Kidney glomerular epithelial cell (primary cell): ENCODE data around the gene SLC12A9.
"Not testable (repeated sequence)": the region's sequence is repeated elsewhere in the genome, so short reads cannot be mapped to it uniquely, and the experiment has no call there.

ENCODE experiments used
- DNase-seq: peaks from one replicate; lab custom pipeline; 2025; lab: John Stamatoyannopoulos, UW

SLC12A9 gene, protein sequence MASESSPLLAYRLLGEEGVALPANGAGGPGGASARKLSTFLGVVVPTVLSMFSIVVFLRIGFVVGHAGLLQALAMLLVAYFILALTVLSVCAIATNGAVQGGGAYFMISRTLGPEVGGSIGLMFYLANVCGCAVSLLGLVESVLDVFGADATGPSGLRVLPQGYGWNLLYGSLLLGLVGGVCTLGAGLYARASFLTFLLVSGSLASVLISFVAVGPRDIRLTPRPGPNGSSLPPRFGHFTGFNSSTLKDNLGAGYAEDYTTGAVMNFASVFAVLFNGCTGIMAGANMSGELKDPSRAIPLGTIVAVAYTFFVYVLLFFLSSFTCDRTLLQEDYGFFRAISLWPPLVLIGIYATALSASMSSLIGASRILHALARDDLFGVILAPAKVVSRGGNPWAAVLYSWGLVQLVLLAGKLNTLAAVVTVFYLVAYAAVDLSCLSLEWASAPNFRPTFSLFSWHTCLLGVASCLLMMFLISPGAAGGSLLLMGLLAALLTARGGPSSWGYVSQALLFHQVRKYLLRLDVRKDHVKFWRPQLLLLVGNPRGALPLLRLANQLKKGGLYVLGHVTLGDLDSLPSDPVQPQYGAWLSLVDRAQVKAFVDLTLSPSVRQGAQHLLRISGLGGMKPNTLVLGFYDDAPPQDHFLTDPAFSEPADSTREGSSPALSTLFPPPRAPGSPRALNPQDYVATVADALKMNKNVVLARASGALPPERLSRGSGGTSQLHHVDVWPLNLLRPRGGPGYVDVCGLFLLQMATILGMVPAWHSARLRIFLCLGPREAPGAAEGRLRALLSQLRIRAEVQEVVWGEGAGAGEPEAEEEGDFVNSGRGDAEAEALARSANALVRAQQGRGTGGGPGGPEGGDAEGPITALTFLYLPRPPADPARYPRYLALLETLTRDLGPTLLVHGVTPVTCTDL

DNA sequence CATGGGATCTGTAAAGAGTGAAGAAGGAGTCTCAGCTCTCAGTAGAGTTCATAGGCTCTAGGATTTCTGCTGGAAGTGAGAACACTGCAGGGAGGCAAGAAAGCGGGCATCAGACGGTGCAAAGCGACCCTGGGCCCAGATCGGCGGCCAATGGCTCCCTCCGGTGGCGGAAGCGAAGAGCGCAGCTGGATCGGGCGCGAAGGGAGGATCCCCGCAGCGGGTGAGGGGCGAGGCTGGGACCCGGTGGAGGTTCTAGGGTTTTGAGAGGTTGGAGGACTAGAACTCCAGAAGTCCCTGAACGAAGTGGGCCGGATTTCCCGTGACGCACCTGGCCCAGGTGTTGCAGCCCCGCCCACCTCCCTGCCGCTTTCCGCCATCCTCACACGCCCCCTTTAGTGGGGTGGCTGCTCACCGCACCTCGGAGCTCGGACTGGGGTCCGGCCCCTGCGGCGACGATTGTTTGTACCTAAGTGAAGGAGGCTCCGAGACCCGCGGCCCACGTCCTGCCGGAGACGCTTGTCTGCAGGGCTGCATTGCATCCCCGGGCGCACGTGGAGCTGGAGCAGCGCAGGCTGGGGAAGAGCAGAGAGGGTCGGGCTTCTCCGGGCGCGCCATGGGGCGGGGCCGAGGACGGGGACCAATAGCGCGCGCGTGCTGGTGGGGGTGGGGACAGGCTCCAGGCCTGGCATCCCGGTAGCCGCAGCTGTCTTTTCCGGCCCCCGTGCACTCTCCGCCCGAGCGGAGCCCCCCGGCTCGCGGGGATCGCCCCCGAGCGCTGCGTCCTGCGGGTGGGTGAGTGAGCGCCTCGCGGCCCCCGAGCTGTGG, at the start of gene SLC12A9:
SLC12A9 (plus strand) TSS at position 666 of the 825 bp plus-strand sequence. CDS start 1,485 bp downstream, outside the sequence.
- DNase-seq, result peak; percentile 85

DNA sequence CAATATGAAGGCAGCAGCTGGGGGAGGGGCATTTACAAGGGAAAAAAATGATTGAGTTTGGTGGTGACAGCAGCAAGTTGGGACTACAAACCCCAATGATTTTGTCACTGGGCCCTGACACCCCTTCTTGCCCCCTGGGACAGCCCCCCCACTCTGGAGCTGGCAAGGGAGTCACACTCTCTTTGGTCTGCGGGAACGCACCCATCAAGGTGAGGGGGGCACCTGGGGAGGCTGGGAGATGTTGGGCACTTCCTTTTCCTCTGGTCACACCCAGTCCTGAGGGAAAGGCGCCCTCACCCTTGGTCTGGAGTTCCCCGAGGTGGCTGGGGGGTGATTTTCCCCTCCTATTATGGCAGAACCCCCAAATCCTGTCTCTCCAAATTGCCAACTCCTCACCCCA, 49.6 kb upstream of the SLC12A9 start:
- no peak for DNase-seq

DNA sequence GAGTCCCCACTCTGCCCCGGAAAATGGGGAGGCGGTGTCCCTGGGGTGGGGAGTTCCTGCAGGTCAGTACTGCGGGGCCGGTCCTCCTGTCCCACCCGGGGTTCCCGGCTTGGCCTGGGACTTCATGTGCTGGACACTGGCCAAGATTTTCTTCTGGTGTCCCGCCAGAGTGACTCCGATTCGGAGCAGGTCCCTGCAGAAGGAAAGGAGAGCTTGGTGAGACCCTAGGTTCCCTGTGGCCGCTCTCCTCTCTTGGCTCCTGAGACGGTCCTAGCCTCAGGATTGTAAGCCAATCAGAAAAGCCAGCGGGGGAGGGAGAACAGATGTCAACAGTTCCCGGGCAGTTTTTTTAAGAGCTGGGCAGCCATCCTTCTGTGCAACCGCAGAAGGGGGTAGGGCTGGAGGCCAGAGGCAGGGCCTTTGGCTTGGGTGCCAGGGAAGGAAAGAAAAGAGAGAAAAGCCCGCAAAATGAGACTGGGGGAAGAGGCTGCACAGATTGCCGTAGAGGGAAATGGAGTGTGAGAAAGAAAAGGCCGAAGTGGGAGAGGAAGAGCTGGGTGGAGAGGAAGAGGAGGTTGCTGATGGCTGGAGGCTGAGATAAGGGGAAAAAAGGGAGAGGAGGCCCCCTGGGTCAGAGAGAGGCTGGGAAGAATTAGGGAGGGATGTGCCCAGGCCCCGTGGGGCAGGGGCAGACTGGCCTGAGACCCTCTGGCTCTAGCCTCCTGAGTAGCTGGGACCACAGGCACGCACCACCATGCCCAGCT, 48.9 kb upstream of the SLC12A9 start:
- DNase-seq, result peak; percentile 67

DNA sequence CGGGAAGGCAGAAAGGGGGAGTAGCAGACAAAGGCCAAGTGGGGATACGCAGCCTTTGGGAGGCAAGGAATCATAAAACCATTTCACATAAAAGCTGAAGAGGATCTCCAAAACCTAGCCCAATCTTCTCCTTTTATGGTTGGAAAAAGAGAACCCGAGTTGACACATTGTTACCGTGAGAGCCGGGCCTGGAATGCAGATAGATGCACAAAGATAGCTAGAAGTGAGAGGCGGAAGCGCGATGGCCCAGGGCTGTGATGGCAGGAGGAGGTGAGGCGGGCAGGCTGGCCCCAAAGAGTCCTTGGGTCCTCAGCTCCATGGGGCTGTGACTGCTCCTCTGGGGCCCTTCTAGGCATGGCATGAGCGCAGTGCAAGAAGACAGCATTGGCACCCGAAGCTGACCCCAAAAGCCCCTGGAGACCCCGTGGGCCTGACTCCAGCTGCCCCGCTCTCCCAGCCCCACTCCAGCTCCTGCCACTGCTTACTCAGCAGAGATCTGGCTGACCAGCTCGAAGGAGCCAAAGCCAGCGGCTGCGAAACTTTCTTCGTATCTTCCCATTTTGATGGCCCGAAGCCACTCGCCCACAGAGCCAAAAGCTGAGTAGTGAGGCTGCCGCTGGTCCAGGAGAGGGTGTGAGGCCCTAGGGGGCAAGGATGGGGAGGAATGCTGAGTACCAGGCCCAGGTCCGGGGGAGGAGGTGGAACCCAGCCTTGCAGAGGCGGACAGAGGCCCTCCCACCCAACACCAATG, 47.7 kb upstream of the SLC12A9 start:
- DNase-seq, result no peak

DNA sequence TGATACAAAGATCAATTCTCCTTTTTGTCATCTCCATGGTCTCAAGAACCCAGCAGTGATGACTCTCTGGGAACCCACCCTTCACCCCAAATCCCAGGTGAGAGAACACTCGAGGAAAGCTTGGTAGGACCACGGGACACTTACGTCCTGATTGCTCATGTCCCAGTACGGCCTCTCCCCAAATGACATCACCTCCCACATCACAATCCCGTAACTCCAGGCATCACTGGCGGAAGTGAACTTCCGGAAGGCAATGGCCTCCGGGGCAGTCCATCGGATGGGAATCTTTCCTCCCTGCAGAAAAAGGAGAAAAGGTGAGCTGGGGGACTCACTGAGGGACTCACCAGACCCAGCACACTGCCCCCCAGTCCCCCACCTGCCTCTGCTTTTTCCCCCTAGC, 46.2 kb upstream of the SLC12A9 start:
- no peak for DNase-seq

DNA sequence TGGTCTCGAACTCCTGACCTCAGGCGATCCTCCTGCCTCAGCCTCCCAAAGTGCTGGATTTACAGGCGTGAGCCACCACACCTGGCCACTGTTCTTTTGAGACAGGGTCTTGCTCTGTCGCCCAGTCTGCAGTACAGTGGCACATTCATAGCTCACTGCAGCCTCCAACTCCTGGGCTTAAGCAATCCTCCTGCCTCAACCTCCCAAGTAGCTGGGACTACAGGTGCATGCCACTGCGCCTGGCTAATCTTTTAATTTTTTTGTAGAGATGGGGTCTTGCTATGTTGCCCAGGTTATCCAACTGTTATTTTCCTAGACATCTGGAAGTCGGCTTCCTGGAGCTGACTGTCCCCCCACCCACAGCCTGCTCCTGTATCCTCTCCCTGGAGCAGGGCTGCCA, 45.6 kb upstream of the SLC12A9 start:
- not testable (repeated sequence) for DNase-seq

DNA sequence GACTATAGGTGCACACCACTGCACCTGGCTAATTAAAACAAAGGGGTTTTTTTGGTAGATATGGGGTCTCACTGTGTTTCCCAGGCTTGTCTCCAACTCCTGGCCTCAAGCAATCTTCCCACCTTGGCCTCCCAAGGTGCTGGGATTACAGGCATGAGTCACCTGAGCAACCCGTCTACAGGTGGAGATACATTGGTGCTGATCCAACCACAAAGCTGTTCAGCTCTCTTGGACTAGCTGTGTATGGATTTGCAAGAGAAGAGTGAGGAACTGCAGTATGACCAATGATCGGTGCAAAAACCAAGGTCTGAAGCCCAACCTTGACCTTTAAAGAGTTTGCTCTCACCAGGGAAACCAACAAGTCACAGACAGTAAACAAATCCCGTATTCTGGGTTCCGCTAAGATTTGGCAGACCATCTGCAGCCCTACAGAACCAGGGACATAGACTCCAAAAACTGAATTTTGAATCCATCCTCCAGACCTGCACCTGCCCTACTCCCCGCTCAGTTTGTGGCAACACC, 44.1 kb upstream of the SLC12A9 start:
- DNase-seq, result no peak

DNA sequence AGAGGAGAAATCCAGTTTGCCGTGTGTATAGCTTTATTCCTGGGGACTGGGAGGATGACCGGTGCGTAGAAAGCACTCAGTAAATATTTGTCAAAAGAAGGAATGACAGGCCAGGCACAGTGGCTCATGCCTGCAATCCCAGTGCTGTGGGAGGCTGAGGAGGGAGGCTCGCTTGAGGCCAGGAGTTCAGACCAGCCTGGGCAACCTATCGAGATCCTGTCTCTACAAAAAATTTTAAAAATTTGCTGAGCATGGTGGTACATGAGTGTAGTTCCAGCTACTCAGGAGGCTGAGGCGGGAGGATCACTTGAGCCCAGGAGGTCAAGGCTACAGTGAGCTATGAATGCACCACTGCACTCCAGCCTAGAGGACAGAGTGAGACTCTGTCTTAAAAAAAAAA, 41.0 kb upstream of the SLC12A9 start:
- no peak for DNase-seq

DNA sequence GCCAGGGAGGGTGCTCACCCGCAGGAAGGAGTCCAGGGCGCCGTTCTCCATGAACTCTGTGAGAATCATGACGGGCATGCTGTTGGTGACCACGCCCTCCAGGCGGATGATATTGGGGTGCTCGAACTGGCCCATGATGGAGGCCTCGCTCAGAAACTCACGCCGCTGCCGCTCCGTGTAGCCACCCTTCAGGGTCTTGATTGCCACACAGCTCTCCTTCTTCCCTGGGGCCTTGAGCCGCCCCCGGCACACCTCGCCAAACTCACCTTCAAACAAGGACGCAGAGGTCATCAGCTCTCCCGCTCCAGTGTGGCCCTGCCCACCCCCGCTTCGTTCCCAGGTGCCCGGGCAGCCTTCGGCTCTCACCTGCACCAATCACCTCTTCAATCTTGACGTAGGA, 39.8 kb upstream of the SLC12A9 start:
- DNase-seq, result no peak

DNA sequence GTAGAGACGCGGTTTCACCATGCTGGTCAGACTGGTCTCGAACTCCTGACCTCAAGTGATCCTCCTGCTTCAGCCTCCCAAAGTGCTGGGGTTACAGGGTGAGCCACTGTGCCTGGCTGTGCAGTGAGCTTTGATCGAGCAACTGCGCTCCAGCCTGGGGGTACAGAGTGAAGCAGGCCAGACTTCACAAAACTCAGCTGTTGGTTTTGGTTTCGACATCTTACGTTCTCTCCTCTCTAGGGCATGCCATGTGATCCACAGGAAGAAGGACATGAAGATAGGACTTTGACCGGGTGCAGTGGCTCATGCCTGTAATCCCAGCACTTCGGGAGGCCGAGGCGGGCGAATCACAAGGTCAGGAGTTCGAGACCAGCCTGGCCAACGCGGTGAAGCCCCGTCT, 36.0 kb upstream of the SLC12A9 start:
- not testable (repeated sequence) for DNase-seq

DNA sequence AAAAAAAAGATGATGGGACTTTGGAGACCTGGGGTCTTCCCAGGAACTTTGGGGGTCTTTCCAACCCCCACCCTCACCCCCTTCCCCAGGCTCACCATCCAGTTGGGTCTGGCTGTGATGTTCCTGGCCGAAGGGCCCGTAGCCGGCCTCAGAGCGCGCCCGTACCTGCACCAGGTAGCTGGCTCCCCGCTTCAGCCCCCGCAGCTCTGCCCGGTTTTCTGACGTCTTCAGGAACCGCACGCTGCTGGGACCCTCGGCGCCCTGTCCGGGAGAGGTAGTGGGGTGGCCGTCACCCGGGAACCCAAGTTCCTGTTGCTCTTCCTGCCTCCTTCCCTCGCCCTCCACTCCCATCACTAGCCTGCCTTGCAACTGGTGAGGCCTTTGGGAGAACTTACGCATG, 35.4 kb upstream of the SLC12A9 start:
- DNase-seq, result no peak

DNA sequence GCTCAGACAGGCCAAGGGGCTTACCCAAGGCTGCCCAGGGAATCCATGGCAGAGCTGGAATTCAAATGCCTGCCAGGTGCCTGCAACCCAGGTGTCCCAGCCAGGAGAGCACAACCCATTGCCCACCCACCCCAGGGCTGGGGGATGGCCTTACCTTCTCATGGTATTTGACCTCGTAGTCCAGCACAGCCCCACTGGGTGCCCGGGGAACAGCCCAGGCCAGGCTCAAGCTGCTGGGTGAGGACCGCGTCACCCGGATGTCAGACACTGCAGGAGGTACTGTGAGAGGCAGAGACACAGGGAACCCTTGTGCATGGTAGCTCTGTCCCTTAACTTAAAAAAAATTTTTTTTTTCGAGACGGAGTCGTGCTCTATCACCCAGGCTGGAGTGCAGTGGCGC, 34.1 kb upstream of the SLC12A9 start:
- no peak for DNase-seq

DNA sequence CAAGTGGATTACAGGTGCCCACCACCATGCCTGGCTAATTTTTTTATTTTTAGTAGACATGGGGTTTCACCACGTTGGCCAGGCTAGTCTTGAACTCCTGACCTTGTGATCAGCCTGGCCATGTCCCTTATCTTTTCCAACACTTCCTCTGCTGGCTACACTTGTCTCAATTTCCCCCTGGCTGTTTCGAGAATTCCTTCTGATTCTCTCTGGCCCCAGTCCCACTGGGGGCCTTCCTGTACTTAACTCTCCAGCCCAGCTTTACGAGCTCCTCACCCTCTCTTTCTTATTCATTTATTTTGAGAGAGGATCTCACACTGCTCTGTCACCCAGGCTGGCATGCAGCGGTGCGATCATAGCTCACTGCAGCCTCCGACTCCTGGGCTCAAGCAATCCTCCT, 33.7 kb upstream of the SLC12A9 start:
- no peak for DNase-seq

DNA sequence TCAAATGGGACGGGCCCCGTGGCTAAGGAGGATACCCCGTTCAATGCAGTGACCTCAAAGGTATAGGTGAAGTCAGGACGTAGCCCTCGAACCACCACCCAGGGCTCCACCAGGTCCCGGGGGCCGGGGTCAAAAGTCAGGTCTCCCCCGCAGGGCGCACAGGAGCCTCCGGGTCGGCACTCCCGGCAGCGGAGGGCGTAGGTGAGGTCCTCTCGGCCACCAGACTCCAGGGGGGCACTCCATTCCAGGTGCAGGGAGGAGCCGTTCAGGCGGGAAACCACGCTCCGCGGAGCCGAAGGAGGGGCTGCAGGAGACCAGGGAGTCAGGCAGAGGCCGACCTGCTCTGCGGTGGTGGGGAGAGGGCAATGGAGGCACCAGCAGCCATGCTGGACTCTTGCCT, 32.9 kb upstream of the SLC12A9 start:
- no peak for DNase-seq

DNA sequence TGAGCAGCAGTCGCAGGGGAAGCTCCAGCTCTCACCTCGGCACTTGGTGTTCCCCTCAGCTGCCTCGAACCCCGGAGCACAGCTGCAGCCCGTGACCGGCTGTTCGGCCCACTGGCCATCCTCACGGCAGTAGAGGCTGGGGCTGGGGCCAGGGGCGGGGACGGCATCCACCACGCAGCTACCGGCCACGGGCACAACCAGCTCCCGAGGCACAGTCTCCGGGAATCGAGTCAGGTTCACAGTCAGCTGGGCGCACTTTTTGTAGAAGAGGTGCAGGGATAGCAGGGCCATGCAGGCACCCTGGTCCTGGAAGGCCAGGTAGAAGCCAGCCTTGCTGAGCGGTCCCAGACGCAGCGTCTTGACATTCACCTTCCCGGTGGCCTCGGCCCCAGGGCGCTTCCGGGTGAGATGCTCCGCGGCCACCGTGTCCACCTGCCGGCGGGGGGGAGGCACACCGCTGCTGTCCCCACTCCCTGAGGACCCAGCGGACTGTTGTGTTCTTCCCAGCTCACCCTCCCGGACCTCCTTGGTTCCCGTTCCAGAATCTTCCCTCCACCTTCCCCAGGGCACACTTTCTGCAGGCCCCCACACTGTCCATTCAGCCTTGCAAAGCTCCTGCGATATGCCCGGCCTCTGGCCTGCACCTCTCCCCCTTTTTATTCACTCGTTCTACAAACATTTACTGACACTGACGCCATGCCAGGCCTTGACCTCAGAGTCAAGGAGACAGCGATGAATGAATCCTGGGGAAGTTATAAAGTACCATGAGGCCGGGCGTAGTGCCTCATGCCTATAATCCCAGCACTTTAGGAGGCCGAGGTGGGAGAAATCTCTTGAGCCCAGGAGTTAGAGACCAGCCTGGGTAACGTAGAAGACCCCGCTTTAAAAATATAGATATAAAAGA, 30.0 kb upstream of the SLC12A9 start:
- no peak for DNase-seq

DNA sequence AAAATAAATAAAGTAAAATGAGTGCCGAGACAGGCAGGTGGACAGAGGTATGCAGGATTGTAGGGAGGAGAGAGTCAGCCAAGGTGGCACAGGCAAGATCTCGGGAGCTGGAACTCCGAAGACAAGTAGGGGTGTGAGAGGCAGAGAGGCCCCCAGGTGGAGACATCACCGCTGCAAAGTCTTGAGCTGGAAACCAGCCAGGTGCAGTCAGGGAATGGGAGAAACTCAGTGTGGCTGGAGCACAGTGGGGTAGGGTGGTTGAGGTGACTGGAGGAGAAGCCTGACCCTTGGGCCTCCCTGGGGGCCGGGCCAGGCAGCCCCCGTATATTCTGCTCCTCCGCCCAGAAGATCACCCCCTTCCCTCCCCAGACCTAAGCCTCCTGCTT, 29.4 kb upstream of the SLC12A9 start:
- DNase-seq, result no peak

DNA sequence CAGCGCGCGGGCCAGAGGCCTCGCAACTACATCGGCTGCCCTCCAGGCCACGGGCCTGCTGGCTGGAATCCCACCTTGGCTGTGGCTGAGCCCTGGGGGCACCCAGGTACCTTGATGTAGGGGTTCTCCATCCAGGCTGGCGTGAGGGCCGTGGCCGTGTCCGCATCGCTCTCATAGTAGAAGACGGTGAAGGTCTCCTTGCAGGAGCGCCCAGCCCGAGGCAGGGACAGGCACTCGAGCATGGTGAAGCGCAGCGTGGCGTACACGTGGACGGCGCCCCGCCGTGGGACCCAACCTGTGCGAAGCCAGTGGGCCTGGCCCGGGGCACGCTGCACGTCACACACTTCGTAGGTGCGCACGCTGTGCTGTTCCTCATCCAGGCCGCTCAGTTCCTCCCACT, 29.0 kb upstream of the SLC12A9 start:
- no peak for DNase-seq

DNA sequence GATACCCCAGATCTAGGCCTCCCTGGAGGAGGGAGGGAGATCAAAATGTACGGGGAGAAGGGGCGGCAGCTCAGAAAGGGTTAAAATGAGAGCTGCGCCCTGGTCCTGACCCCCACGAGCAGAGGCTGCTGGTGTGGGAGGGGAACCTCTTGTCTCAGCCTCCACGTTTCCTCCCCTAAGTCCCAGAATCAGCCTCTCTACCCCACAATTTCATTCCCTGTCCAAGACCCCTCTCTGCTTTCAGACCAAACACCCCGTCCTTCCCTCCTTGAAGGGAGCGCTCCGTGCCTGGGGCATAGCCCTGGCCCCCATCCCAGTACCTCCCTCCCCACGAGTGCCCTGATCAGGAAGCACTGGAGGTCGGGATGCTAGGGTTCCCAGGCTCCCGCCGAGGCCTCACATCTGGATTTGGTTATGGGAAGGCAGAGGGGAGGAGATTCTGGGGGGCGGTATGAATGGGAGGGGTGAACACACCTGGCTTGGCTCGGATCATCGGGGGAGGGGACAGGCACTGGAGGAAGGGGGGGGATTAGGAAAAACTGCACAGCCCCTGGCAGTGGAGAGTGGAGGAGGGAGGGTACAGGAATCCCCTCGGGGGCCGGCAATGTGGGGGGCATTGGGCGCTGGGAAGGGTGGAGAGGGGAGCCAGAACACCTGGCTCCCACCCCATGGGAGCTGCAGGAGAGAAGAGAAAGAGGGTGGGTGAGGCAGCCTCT, 27.9 kb upstream of the SLC12A9 start:
- DNase-seq, result no peak

DNA sequence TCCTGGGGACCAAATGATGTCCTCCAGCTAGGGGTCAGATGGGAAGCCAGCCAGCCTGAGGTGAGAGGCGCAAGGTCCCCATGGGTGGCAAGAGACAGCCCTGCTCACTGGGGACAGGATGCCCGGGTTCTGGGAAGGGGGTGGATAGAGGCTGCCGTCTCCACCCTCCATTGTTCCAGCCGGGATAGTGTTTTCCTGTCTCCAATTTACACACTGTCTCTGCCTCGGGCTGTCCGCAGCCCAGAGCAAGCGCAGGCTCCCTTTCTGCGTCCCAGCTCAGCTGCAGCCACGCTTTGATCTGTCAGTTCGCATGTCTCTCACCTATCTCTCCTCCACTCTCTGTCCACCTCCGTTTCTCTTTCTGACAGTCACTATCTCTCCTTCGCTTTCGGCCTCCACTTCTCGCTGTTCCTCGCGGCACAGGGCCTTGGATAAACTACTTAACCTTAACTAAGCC, 27.3 kb upstream of the SLC12A9 start:
- no peak for DNase-seq
